Fibroblast of pulmonary artery (primary cell): ENCODE results near the gene NFE2.
A peak's percentile ranks its signal among the peaks of the same experiment; 100 is the strongest.
"Not testable (repeated sequence)": the region's sequence is repeated elsewhere in the genome, so short reads cannot be mapped to it uniquely, and the experiment has no call there.

Experiments
- DNase-seq: peaks from one replicate; pipeline ENCODE4 v3.0.0-alpha.2; 2010; ENCODE audit warnings: low read depth
- H3K4me3 ChIP-seq: replicated peaks from 2 replicates; pipeline ENCODE4 v1.5.1; 2011; ENCODE audit warnings: low read depth, mild to moderate bottlenecking, control low read depth, low read length, moderate library complexity
- TF ChIP-seq, protein P1 (sequence below): IDR thresholded peaks from 2 replicates; pipeline ENCODE4 v1.5.1; 2011; ENCODE audit warnings: mild to moderate bottlenecking, control low read depth, low read length, inconsistent platforms; ENCODE audit errors: missing control alignments

The NFE2 gene

DNA sequence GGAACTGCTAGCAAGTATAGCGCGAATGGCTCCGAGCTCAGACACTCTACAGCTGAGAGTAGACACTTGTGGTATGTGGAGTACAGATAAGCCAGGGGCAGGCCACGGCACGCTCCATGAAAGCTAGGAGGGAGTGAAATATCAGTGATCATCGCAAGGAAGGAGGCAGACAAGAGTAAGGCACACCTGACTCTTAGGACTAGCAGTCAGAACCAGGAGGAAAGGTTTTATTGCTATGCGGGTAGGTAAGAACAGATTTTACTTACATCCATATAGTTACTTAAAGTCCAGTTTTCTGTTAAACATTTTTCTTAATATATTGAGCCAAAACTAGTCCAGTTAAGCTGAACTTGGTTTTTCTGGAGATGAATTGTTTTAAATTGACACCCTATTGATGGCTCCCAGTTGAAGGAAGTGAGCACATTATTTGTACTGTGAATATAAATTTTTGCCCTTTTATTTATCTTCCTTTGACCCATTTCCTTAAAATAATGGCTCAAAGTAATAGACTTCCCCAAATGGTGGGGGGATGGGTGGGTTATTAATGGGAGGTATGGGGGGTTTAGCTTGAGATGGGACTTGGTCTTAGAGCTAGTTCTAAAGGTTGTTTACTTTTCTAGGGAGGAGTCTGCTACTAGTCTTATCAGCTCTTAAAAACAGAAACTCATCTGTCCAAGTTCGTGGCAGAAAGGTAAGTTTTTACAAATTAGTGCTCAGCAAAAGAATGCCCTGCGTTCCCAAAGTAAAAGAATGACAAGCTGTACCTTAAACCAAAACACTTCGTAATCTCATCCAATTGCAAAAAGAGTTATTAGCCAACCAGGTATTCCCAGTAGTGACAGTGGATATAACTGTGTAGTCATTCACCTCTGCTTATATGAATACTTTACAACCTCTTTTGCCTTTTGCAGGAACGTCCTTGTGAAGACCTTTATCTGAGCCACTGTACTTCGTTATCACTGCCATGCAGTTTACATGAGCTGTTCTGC is 14.5 kb downstream of the NFE2 start:
- no peak for DNase-seq
- TF ChIP-seq, protein P1, sequence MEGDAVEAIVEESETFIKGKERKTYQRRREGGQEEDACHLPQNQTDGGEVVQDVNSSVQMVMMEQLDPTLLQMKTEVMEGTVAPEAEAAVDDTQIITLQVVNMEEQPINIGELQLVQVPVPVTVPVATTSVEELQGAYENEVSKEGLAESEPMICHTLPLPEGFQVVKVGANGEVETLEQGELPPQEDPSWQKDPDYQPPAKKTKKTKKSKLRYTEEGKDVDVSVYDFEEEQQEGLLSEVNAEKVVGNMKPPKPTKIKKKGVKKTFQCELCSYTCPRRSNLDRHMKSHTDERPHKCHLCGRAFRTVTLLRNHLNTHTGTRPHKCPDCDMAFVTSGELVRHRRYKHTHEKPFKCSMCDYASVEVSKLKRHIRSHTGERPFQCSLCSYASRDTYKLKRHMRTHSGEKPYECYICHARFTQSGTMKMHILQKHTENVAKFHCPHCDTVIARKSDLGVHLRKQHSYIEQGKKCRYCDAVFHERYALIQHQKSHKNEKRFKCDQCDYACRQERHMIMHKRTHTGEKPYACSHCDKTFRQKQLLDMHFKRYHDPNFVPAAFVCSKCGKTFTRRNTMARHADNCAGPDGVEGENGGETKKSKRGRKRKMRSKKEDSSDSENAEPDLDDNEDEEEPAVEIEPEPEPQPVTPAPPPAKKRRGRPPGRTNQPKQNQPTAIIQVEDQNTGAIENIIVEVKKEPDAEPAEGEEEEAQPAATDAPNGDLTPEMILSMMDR: no peak
- no peak overlapping the region for H3K4me3 ChIP-seq

DNA sequence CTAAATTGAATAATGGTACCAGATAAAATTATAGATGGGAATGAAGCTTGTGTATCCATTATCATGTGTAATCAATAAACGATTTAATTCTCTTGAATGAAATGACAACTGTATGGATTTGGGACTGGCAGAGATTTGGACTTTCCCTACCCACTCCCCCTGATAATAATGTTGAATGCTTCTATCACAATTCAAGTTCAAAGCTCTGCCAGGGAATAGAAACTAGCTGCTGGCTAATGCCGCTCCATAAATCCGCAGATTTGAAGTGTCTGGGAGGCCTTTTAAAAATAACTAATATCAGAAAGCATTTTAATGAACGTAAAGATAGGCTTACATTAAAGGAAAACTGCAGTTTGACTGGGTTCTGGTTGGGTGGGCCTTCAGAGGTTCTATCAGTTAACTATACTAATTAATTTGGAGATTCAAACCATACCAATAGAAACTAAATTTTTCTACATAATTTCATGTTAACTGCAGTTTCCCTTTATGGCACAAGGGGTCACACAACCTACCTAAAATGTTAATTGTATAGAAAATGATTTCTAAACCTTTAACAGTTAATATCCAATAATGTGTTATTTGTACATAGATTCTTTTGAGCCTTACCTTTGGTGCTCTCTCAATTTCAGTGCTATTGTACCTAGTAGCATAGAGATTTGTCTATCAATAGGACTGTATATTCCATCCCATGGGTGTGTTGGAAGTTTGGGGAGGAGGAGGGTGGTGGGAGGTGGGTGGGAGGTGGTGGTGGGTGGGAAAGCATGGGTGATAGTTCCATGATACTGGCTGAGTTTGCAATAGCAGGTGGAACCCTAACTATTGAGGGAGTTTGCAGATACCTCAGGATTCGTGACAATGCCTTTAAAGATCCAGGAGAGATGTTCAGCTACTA is 15.4 kb downstream of the NFE2 start:
- no peak for DNase-seq
- H3K4me3 ChIP-seq: peak overlapping the region; percentile 35
- TF ChIP-seq, protein P1: peak; percentile 42

DNA sequence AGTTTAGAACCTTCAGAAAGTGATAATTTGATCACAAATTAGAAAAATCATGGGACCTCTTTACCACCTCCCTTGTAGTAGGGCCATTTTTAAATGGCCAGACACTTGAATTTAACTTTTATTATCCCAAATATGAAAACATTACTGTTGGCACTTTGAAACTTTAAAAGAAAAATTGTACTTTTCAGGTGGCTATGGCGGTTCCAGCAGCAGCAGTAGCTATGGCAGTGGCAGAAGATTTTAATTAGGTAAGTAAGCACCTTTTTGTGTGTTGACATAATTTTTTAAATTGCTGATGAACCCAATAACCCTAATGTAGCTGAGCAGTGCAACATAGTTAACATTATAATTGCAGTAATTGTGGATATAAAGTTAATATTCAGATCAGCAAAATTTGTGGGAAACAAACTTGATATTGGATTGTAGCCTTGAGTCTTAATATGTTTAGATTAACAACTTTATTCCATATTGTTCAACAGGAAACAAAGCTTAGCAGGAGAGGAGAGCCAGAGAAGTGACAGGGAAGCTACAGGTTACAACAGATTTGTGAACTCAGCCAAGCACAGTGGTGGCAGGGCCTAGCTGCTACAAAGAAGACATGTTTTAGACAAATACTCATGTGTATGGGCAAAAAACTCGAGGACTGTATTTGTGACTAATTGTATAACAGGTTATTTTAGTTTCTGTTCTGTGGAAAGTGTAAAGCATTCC is 16.6 kb downstream of the NFE2 start:
- not testable (repeated sequence) for DNase-seq
- peak overlapping the region; percentile 85 for H3K4me3 ChIP-seq

DNA sequence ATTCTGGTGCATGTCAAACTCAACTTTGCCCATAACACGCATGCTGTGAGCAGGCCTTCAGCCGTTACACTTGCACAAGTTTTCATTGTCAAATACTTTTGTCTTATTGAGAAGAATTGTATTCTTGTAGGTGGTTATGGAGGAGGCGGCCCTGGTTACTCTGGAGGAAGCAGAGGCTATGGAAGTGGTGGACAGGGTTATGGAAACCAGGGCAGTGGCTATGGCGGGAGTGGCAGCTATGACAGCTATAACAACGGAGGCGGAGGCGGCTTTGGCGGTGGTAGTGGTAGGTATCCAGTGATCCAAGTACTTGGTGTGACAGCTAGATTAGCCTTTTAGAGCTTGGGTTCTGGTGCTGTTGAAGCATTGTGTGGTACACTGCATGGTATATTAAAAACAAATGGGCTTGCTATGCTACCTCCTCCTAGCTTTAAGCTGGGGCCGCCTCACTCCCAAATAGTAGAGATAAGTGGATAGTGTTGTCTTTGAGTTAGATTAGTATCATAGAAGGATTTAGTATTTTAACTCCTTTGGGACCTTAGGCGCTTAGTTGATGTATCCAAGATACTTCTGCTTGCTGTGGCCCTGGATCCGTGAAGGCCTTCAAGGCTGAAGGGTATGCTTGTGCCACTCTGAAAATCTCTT is 17.7 kb downstream of the NFE2 start:
- TF ChIP-seq, protein P1: no peak
- peak overlapping the region; percentile 85 for H3K4me3 ChIP-seq
- DNase-seq: no peak

DNA sequence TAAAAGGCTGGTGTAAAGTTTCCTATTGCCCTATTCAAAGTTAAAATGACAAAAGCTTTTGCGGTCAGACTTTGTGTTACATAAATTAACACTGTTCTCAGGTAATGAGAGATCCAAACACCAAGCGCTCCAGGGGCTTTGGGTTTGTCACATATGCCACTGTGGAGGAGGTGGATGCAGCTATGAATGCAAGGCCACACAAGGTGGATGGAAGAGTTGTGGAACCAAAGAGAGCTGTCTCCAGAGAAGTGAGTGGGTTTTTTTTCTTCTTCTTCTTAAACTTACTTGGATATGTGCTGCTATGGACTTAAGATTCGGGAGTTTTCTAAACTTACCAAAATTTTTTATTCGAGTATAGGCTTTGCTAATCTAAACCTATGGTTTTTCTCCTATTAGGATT is 19.1 kb downstream of the NFE2 start:
- not testable (repeated sequence) for DNase-seq
- H3K4me3 ChIP-seq: peak overlapping the region; percentile 85

DNA sequence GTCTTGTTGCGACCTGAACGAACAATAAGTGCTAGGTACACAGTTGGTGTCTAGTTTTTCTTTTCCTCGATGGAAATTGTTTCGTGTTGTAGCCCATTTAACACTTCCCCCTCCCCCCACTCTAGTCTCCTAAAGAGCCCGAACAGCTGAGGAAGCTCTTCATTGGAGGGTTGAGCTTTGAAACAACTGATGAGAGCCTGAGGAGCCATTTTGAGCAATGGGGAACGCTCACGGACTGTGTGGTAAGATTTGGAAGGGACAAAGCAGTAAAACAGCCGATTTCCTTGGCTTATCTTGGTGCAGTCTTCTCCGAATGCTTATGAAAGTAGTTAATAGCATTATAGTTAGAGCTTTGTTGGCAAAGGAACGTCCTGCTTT is 19.6 kb downstream of the NFE2 start:
- DNase-seq: not testable (repeated sequence)
- peak overlapping the region; percentile 85 for H3K4me3 ChIP-seq

GRCh38 chr12:54280468-54281260 is 20.2 kb downstream of the NFE2 start, which contains the start of gene HNRNPA1:
Gene HNRNPA1 (plus strand): TSS chr12:54280726. CDS start chr12:54280808, 82 bp downstream.
- TF ChIP-seq, protein P1: no peak
- DNase-seq: peak; percentile 100
- peak within 1 kb of the TSS; percentile 85 for H3K4me3 ChIP-seq
